Activated T-cell treated with anti-CD3 and anti-CD28 coated beads, Interleukin-2, amount 50 U/mL, for 1 hour (primary cell): ENCODE results near the gene PIK3R5.

Experiments used
- DNase-seq: peaks from one replicate; pipeline ENCODE4 v3.0.0-alpha.2; 2020

Gene PIK3R5

DNA sequence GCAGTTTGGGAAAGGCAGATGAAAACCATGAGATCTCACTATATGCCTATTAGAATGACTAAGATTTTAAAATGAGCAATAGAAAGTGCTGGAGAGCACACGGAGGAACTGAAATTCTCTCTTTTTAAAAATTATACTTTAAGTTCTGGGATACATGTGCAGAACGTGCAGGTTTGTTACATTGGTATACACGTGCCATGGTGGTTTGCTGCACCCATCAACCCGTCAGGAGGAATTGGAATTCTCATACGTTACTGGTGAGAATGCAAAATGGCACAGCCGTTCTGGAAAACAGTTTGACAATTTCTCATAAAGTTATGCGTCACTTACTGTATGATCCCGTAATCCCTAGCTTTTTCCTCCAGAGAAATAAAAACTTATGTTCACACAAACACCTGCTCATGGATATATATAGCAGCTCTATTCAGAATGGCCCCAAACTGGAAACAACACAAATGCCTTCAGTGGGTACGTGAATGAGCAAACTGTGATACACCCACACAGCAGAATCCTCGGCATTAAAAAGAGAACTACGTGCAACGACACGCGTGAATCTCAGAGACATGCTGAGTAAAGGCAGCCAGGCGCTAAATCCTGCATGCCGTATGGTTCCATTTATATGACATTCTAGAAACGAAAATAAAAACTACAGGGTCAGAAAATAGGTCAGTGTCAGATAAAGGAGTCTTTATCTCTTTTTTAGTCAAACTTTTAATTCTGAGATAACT lies 109.9 kb downstream of the PIK3R5 start:
- no peak for DNase-seq

DNA sequence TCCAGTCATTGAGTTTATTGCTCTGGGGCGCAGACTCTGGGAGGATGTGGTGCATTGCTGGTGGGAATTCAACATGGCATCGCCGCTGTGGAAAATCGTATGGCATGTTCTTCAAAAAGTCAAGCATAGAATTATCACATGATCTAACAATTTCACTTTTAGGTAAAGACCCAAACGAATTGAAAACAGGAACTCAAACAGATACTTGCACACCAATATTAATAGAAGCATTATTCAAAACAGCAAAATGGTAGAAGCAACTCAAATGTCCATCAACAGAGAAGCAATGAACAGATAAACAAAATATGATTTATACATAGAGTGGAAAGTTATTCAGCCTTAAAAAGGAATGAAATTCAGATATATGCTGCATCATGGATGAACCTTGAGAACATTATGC lies 113.9 kb downstream of the PIK3R5 start:
- no peak for DNase-seq

DNA sequence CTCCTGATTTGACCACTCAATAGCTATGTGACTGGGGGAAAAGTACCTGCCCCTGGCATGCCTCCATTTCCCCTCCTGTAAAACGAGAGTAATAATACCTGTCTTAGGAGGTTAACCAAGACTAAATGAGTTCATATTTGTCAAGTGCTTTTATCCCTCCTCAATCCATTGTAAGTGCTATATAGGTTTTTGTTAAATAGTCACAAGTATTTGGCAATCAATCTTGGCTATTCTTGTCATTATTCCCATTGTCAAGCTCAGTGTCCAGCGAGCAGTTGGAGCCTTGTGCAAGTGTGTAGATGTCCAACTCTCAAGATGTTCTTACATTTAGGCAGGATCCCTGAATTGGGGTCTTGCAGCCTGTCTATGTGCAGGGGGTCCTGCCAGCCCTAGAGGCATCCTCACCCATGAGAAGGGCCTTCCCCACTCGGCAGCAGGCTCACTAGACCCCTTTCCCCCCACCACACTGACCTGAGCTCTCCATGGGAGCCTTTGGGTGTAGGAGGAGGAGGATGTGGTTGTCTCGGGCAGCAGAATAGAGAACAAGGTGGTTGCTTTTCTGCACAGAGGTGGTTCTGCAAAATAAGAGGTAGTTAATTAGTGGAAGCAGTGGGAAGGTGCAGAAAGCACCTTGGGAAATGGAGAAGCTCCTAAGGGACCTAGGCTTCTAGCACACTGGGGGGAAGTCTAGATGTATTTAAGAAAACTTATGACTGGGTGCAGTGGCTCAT lies 116.0 kb downstream of the PIK3R5 start:
- DNase-seq, result no peak

DNA sequence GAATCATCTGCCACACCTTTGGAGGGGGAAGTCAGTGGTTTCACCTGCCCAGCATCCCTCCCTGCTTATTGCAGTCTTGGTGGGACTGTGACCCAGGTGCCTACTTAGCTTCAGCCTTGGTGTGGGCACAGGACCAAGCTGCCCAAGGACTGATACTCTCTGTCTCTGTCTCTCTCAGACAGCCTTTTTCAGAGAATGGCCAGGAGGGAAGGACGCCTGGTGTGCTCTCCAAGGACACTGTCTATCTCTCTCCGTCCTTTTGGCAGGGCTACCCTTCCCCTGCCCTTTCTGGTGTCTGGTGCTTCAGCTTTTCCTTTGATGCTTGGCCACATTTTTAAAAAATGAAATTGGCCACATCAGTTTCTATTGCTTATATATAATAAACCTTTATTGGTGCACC lies 117.6 kb downstream of the PIK3R5 start:
- no peak for DNase-seq

DNA sequence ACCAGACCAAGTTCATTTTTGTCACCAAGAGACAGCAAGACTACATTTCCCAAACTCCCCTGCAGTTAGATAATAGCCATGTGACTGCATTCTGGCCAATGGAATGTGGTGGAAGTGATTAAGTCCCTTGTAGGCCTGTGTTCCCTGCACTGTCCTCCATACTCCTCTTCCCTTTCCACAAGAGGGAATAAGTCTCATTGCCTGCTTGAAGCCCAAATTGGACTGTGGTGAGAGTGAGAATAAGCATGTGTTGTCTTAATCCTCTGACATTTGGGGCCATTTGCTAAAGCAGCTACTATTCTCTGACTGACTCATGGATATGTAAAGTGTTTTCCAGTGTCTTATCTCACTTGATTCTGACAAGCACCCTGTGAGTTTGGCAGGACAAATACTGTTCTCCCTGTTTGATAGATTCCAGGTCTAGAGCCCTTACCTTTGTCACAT lies 118.7 kb downstream of the PIK3R5 start:
- DNase-seq, result no peak

DNA sequence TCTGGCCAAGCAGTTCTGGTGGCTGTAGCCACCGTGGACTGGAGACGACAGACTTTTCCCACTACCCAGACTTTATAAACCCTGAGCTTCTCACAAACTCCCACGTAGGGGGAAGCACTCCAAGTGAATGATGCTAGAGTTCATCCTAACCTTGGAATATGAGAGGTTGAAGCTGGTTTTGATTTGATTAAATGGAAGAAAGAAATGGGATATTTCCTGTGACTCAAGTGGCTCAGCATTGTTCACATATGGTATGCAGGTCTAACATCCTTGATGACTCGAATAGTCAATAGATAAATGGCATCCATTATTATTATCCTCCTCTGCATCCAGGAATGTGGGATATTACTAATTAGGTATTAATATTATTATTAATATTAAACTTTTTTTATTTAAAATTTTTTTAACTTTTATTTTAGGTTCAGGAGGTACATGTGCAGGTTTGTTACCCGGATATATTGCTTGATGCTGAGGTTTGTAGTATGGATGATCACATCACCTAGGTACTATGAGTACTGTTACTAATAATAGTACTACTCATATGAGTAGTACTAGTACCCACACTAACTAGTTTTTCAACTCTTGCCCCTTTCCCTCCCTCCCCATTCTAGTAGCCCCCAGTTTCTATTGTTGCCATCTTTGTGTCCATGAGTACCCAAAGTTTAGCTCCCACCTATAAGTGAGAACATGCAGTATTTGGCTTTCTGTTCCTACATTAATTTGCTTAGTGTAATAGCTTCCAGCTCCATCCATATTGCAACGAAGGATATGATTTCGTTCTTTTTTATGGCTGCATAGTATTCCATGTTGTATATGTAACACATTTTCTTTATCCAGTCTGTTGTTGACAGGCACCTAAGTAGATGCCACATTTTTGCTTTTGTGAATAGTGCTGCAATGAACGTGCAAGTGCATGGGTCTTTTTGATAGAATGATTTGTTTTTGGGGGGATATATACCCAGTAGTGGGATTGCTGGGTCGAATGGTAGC lies 121.0 kb downstream of the PIK3R5 start:
- DNase-seq, result no peak

DNA sequence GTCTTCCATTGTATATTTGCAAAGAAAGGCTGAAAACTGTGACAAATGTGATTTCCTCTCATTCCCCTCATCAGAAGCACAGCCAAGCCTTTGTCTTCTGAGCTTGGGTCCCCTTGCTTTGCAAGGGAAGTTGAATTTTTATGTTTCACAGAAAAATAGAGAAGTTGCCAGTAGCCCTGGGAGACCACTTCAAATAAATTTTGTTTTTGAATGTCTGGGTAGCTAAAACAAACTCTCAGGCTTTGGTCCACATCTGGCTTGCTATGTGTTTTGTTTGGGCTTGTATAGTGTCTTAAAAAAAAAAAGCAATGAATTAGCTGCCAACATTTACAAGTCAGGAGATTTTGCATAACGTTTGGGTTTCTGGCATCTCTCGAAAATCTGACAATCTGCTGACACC lies 122.2 kb downstream of the PIK3R5 start:
- DNase-seq, result no peak

DNA sequence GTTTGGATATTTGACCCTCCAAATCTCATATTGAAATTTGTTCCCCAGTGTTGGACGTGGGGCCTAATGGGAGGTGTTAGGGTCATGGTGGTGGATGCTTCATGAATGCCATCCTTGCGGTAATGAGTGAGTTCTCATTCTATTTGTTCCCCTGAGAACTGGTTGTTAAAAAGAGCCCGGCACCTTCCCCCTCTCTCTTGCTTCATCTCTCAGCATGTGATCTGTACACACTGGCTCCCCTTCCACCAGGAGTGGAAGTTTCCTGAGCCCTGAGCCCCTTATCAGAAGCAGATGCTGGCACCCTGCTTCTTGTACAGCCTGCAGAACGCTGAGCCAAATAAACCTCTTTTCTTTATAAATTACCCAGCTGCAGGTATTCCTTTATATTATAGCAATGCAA lies 123.7 kb downstream of the PIK3R5 start:
- DNase-seq, result no peak

DNA sequence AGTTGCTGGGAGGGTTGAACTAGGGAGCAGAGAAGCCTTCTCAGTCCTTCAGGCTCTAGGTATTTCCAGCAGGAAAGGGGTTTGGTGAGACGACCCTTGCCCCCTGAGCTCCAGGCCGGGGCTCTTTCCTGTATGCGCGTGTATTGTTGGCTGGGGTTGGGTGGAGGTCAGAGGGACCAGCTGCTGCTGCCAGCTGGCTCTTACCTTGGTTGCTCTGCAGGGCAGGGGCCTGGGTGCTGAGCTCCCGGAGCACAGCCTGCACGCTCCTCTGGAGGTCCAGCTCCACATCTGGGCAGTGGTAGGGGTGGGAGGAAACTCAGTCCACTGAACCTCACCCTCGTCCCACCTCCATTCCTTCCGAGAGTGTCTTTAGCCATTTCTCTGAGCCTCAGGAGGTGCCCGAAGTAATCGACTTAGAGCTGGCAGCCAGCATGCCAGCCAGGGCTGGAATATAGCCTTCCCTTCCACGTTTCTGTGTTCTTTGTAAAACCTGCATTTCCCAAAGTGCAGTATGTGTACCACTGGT lies 126.0 kb downstream of the PIK3R5 start:
- no peak for DNase-seq

DNA sequence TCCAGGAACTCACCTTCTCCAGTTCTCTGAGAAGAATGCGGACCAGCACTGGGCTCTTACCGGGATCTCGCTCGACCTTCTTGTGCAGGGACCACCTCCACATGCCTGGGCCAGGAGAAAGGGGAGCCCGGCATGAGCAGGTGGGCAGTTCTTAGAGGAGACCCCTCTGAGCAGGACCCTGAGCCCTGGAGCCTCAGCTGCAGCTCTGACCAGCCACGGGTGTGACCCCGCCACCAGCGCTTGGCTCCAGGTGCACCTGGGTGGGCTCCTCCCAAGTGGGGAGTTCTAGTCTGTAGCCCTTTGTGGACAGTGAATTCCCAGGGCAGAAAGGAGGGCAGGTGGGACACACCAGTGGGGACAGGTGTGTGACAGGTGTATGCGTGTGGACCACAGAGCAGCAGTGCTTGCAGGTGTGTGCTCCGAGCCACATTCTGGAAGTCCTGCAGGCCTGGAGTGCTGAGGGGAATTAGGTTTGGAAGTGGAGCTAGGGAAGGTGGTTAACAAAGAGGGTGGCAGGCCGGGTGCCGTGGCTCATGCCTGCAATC lies 126.9 kb downstream of the PIK3R5 start:
- DNase-seq, result no peak

DNA sequence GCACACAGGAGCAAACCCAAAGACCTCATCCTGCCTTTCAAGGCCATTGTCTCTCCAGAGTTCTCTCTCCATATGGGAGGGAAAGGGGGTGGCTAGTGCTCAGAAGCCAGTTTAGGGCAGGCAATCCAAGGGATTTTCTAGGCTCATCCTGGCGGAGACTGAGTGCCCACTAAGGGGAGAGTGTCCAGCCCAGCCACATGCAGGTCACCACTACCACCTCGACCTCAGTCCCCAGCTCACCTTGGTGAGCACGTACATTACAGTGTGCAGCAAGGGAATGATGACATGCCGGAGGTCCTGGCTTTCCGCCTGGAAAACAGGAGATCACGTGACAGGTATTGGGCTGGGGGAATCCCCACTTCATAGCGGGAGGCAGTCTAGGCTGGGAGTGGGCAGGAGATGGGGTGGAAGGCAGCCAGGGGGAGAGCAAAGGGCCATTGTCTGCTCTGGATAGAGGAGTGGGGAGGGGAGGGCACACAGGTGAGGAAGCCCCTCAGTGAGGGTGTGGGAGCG lies 127.9 kb downstream of the PIK3R5 start:
- DNase-seq, result no peak

DNA sequence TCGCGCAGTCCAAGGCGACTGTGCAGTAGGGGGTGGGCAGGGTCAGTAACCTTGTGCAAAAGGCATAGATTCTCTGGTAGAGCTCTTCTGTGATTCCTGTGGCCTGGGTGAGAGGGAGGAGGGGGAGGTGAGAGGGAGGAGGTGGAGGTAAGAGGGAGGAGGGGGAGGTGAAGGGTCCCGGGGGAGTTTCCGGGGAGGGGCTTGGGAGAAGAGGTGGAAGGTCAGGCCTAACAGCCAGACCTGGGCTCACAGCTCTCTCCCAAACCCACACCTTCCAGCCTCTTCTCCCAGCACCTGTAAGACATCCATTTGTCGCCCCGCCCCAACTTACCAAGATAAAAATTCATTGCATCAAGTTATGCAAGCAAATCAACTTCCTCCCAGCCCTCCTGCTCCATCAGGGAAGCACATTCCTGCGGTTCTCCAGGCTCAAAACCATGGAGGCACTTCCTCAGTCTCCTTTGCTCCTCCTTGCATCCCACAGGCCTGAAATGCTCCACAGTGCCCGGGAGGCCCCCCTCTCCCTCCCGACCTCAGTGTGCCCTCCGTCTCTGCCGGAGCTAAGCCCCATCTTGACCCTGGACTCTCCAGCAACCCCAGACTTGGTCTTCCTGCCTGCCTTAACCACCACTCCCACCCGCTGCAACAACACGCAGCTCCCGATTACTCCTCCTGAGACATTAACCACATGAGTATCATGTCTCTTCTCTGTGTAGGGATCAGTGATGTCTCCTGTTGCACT lies 128.5 kb downstream of the PIK3R5 start:
- DNase-seq, result no peak

DNA sequence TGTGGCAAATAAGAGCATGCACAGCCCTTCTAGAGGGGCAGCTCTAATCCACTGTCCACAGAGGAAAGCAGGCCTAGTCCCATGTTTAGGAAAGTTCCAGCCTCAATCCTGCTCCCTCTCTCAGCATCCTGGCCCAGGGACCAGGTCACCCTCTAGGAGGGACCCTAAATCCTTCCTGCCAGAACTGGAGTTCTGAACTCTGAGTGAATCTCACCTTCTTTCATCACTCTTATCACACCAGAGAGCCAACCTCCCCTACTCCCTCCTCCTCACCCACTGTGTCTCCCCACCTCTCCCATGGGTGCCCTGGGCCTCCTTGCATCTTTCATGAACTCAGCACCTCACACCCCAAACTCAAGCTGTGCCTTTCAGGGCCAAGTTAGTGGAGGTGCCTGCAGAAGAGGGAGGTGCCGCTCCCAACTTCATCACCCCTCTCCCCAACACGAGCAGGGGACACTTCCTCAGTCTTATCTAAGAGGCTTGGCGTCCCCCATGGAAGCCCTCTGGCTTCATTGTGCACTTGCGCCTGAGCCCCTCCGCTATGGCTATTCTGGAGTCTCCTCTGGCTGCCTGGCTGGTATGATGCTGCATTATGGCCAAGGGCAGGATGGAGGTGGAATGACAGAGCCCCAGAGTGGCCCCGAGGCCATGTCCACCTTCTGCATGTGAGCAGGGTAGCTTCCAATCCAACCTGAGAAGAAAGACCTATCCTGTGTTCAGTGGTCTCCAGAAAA lies 129.7 kb downstream of the PIK3R5 start:
- DNase-seq, result no peak

DNA sequence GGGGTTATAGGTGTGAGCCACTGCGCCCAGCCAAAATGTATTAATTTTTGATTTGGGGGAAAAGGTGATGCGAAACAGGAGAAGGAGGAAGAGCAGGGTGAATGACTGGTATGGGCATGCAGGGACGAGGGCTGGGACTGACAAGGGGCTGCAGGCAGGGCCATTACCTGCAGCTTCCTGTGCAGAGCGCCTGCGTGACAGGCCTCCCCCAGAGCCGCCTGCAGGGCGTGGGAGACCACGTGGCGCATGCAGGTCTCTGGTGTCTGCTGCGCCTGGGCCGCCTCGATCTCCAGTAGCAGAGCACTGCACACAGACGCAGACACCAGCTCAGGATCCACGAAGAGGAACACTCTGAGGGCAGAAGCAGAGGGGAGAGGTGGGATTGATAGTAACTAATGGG lies 130.4 kb downstream of the PIK3R5 start:
- DNase-seq, result no peak

DNA sequence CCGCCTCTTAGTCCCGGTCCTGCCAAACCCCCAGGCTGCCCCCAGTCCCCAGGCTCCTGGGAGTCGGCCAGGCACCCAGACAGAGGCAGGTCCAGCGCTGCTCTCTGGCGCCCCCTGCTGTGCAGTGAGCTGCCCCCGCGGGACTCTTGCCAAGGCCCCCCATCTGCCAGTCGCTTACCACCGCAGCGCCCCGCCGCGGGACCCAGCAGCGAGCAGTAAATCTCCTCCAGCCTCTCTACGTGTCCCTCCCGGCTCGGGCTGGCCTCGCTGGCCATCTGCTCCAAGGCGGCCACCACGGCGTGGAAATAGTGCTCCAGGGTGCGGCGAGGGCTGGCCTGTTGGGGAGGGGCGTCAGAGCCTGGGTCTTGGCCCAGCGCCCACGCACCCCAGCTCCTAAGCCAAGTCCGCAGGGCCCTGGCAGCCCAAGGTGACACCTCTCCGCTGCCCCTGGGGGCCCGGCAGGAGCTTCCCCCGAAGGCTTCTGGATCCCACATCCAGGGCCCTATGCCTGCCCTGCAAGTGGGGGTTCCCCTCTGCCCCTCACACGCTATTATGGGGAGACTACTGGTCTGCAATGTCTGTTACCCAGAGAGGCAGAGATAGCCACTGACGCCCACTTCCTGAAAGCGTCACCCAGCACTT lies 132.7 kb downstream of the PIK3R5 start:
- DNase-seq, result peak; percentile 32

DNA sequence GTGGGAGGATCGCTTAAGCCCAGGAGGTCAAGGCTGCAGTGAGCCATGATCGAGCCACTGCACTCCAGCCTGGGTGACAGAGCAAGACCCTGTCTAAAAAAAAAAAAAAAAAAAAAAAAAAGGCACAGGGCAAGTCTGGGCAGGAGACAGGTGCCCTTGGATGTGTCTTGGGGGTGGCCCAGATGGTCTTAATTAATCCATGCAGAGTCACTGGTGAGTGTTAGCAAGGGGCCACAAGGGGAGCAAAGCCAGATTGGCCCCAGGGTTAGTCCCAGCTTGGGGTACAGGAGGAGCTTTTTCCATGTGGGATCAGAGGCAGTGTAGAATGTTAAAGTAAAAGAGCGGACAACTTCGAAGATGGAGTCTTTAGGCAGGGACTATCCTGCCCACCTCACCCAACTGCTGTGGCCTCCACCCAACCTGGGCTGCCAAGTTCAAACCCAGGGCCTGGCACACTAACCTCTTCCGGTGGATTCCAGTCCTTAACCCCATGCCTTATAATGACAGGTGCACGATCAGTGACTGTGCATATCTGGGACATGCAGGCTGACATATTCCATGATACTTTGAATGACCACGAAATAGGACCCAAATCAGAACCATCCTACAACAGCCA lies 134.2 kb downstream of the PIK3R5 start:
- DNase-seq, result no peak

DNA sequence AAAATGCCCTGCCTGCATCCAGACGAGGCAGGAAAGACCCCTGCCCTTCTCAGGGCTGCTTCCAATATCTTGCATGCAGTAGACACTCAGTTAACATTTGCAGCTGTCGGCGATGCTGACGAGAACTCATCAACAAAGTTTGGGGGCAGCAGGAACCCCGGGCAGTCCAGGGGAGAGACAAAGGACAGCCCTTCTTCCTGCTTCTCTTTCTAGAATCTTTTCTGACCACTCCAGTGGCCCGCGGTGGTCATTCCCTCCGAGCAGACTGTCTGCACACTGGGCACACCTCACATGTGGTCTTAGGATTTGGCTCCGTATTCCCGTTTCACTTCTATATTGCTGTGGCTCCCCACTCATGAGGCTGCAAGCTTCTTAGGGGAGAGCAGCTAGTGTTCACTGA lies 135.4 kb downstream of the PIK3R5 start:
- DNase-seq, result no peak

DNA sequence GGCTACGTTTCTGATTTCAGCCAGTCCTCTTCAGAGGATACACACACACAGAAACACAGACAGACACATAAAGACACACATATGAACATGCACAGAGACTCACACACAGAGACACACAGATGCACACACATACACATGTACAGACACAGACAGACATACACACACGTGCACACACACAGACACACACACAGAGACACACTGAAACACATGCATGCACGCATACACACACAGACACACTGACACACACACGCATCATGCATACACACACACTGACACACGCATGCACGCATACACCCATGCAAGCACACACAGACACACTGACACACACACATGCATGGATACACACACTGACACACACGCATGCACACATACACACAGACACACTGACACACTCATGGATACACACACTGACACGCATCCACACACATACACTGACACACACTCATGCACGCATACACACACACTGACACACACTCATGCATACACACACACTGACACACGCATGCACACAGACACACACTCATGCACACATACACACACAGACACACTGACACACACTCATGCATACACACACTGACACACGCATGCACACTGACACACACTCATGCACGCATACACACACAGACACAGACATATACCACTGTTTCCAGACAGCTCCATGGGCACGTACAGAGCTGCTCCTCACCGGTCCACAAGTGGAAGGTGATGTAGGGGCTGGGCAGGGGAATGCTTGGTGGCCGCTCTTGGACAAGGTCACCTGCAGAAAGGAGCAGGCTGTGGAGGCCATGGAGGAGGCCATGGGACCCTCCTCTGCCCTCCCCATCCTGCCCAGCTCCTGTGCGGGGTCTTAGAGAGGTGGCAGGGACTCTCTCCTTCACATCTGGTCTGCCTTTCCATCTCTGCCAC lies 136.2 kb downstream of the PIK3R5 start:
- no peak for DNase-seq
